Thyroid gland (tissue), 4 donors: ENCODE data around the gene TFB1M.

ENCODE experiments used
- CTCF ChIP-seq, 6 experiments: fragments of 200-600 bp in 3 of 6; fragments of 450-650 bp in 3 of 6; sonication (generic) in 3 of 6; IDR thresholded peaks; one replicate each; pipeline ENCODE4 v1.5.1; 2016 to 2019; ENCODE audit warnings: antibody characterized with exemption in 6 of 6, mild to moderate bottlenecking in 2 of 6, inconsistent platforms in 1 of 6, moderate library complexity in 1 of 6
- POLR2A ChIP-seq, 2 donors: fragments of 450-650 bp; IDR thresholded peaks; one replicate each; pipeline ENCODE4 v1.6.1; 2017; ENCODE audit warnings: antibody characterized with exemption in 2 of 2, mild to moderate bottlenecking in 2 of 2, moderate library complexity in 1 of 2

GRCh38 chr6:155325700-155326516 is 11.6 kb upstream of the TFB1M start:
- TF ChIP-seq CTCF (IDR thresholded peaks at IDR 0.05), result no peak
- TF ChIP-seq POLR2A (IDR thresholded peaks at IDR 0.05), result no peak
